OCI-LY7 (cell line): ENCODE results near the gene POU2F3.

Experiments used
- EZH2phosphoT487 ChIP-seq: fragments of 200-600 bp; sonication (generic); IDR thresholded peaks from 2 replicates; pipeline ENCODE4 v1.6.1; 2018; ENCODE audit warnings: low read depth, borderline replicate concordance, mild to moderate bottlenecking, mixed run types, antibody characterized with exemption, low read length, moderate library complexity, mixed read lengths
- TF ChIP-seq, protein P1 (sequence below): fragments of 200-600 bp; sonication (generic); conservative IDR thresholded peaks from 2 replicates; pipeline ENCODE4 v1.5.1; 2014; ENCODE audit warnings: mild to moderate bottlenecking, antibody characterized with exemption, low read length, moderate library complexity, mixed read lengths

DNA sequence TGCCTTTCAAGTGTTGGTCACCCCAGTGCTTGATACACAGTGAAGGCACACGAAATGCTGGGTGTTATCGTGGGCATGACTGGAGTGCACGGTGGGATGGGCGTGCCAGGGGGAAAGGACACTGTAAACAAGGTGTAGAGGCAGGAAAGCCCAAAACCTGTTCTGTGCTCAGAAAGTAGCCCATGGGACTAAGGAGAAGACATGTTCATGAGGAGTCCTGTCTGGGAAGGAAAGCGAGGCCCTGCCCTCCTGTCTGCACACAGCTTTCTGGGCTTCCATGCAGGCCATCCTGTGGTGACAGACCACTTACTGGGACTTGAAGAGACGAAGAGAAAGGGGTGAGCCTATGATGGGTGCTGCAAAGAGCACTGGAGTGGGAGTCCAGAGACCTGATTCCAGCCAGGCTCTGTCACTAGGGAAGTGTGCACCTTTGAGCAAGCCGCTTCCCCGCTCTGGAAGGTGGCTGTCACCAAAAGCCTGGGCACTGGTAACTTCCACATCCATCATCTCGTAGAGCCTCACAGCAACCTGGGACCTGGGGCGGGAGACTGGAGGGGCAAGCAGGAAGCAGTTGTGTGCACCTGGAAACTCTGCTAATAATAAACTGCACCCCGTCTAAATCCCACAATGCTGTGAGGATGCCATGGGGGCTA, 846 bp upstream of the POU2F3 start:
- TF ChIP-seq, protein P1, sequence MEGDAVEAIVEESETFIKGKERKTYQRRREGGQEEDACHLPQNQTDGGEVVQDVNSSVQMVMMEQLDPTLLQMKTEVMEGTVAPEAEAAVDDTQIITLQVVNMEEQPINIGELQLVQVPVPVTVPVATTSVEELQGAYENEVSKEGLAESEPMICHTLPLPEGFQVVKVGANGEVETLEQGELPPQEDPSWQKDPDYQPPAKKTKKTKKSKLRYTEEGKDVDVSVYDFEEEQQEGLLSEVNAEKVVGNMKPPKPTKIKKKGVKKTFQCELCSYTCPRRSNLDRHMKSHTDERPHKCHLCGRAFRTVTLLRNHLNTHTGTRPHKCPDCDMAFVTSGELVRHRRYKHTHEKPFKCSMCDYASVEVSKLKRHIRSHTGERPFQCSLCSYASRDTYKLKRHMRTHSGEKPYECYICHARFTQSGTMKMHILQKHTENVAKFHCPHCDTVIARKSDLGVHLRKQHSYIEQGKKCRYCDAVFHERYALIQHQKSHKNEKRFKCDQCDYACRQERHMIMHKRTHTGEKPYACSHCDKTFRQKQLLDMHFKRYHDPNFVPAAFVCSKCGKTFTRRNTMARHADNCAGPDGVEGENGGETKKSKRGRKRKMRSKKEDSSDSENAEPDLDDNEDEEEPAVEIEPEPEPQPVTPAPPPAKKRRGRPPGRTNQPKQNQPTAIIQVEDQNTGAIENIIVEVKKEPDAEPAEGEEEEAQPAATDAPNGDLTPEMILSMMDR: no peak
- no peak for TF ChIP-seq EZH2phosphoT487
